Pancreas (tissue), 10 donors: ENCODE results near the gene ENDOV. TPM values are rescaled to one million over a fixed set of nuclear protein-coding genes. Genes with fewer than 3 reads are reported as not detected.

Experiments
- ATAC-seq, 4 donors: fragments of 200-7000 bp; cut with Tn5 transposase; one replicate each; pipeline versions ENCODE4 v1.8.0 to v1.9.1; 2020; ENCODE audit warnings: mild to moderate bottlenecking in 4 of 4, moderate library complexity in 4 of 4
- DNase-seq, 6 donors: peaks; one replicate each; pipeline ENCODE4 v3.0.0-alpha.2; 2020
- FAIRE-seq: peaks from 2 replicates; lab custom pipeline; 2012; peaks lifted over from hg19 to GRCh38; lab: Jason Lieb, UNC
- H3K27ac ChIP-seq, 4 donors: fragments of 200-600 bp; sonication (generic); 1 replicate in 3 of 4; 2 replicates in 1 of 4; pipeline versions ENCODE4 v1.5.0 to v1.8.0; 2020
- H3K27me3 ChIP-seq, 4 donors: fragments of 200-600 bp; one replicate each; pipeline ENCODE4 v1.8.0; 2021
- H3K36me3 ChIP-seq, 3 donors: fragments of 200-600 bp; sonication (generic) in 1 of 3; one replicate each; pipeline versions ENCODE4 v1.5.0 to v1.8.0; 2020 to 2021
- H3K4me1 ChIP-seq, 3 donors: fragments of 200-600 bp; one replicate each; pipeline ENCODE4 v1.8.0; 2021
- H3K4me3 ChIP-seq, 4 donors: fragments of 200-600 bp; sonication (generic) in 2 of 4; one replicate each; pipeline versions ENCODE4 v1.5.0 to v1.8.0; 2020 to 2021
- H3K9me3 ChIP-seq, 4 donors: fragments of 200-600 bp; one replicate each; pipeline ENCODE4 v1.8.0; 2021
- CTCF ChIP-seq, 4 donors: fragments of 200-600 bp; sonication (generic) in 3 of 4; IDR thresholded peaks; one replicate each; pipeline versions ENCODE4 v1.5.0 to v1.8.0; 2021; ENCODE audit warnings: antibody characterized with exemption in 4 of 4
- WGBS, 2 donors: extraction: QIAGEN DNeasy Blood & Tissue Kit; methylation state at CpG; one replicate each; pipeline ENCODE4 v1.1.7; 2013; 5-methylcytosine and 5-hydroxymethylcytosine counted together
- intact Hi-C, 3 donors: fragments of 100-400 bp; cut with DNase I; formaldehyde crosslinking; loops; one replicate each; pipeline versions ENCODE4 v1.11.1 to v1.14.2; 2022
- polyA plus RNA-seq, 2 donors: library from polyadenylated mRNA; stranded (reverse); fragments of 200-250 nt; gene quantifications; one replicate each; pipeline ENCODE4 v1.2.3, GENCODE V29; 2013
- total RNA-seq, 6 donors: library from RNA; stranded (reverse); fragmentation: NEBNext Ultra II Directional in 4 of 6; extraction: Animal tissue kit (Norgen Biotek cat#: 25700) in 4 of 6; gene quantifications; one replicate each; pipeline versions ENCODE4 v1.2.1 to v1.2.4, GENCODE V29; 2021 to 2023
- donor health status: healthy with polysubstance abuse.
- donor health status: DM: no; HTN: no; CAD: no; lungs with moderate emphysema.
- donor health status: DM: no; HTN: no; CAD: no.
- donor health status: control.
- donor health status: control.
- donor health status: Bipolar disorder and iron deficiency.
- donor health status: DM: yes; HTN: yes; CAD: no.
- donor health status: DM: no; HTN: no; CAD: no.
- donor health status: DM: no; HTN: no; CAD: no.
- donor health status: DM: yes; HTN: yes; CAD: no.

ENDOV gene
- total and polyA plus RNA-seq, 8 donors = 8.7 to 20.4 (median 12.9) TPM

- peak in 1 of 4 donors; percentile 27 for ATAC-seq
- no peak for DNase-seq
These were observed 59.4 kb downstream of the ENDOV start for GRCh38 chr17:80474231-80474960.

DNA sequence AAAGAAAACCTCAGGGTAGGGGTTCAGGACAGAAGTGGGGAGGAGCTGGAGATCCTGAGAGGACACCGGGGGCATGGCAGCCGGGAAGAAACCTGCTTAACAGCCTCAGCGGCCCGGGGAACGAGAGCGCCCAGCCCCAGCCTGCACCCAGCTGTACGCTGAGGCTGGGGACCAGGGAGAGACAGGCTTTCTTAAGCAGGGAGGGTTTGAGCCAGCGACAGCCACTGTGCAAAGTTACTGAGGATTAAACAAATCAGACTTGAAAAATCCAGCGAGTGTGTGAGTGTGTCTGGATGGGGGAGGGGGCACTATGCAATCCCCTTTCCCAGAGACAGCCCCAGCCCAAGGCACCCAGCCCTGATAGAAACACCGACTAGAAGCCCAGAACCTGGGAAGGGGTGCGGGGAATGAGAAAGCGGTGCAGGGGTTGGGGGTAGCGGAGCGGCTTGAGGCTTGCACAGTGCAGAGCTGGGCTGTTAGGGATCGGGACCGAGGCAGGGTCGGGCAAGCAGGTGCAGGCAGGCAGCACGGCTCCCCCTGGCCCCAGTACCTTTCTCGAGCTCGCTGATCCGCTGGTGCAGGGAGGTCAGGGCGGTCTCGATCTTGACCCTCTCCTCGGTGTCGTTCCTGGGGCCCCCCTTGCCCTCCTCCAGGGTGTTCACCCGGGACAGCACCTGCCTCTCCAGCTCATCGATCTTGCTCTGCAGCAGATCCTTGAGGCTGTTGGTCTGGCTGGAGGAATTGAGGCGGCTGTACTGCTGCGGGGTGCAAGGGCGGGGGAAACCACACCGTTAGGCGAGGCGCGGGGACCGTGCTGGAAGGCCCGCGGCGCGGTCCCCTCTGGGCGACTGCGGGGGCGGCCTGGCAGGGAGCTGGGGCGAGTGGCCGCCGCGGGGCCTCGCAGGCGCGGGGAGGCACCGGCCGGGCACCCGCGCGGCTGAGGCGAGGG, 60.3 kb downstream of the ENDOV start:
- Histone ChIP-seq H3K36me3 (no peaks in the 10 kb centered on the region), H3K9me3 (no peaks in the 10 kb centered on the region), H3K4me1 (peaks cover 5 to 23% (median 12%) of the 10 kb centered on the region in 3 donors), H3K27me3 (peaks cover 0 to 43% (median 10%) of the 10 kb centered on the region in 4 donors), H3K27ac (no peak overlapping the region), H3K4me3 (peak overlapping the region in 2 of 4 donors; percentile 21 to 40)
- TF ChIP-seq CTCF (IDR thresholded peaks at IDR 0.05) = no peak
- peak in 1 of 4 donors; percentile 11 for ATAC-seq
- WGBS, 2 donors = 5% methylated on average over 55 of the region's 55 CpGs
- FAIRE-seq = no peak
- DNase-seq = peak in 2 of 6 donors; percentile 17 to 76
- intact Hi-C loops = no loop called here

More at GRCh38 chr17:80474231-80474960, 59.4 kb downstream of the ENDOV start:
- no peak overlapping the region for H3K27ac ChIP-seq
- 29 to 30% methylated on average over 16 of the region's 16 CpGs for WGBS, 2 donors
- intact Hi-C loops = no loop called here
- H3K27me3 ChIP-seq = peaks cover 0 to 38% (median 10%) of the 10 kb centered on the region in 4 donors
- H3K9me3 ChIP-seq = no peaks in the 10 kb centered on the region
- no peak for TF ChIP-seq CTCF (IDR thresholded peaks at IDR 0.05)
- no peak overlapping the region for H3K4me3 ChIP-seq
- H3K4me1 ChIP-seq = peaks cover 5 to 23% (median 12%) of the 10 kb centered on the region in 3 donors
- no peak for FAIRE-seq
- H3K36me3 ChIP-seq = no peaks in the 10 kb centered on the region

GRCh38 chr17:80475910-80476876, 61.2 kb downstream of the ENDOV start, which contains the start of gene NPTX1:
NPTX1 (minus strand) TSS chr17:80476607; CDS start chr17:80476446, 161 bp downstream.
- H3K27me3 ChIP-seq = peaks cover 0 to 43% (median 10%) of the 10 kb centered on the region in 4 donors
- peak in 2 of 6 donors; percentile 71 to 76 for DNase-seq

More at GRCh38 chr17:80475910-80476876, 61.2 kb downstream of the ENDOV start, which contains the start of gene NPTX1:
- H3K27ac ChIP-seq = no peak within 1 kb of the TSS
- intact Hi-C loops = no loop called here
- no peaks in the 10 kb centered on the region for H3K36me3 ChIP-seq
- peak within 1 kb of the TSS in 2 of 4 donors; percentile 21 to 40 for H3K4me3 ChIP-seq
- FAIRE-seq (no peak), ATAC-seq (peak; percentile 34 to 79 (median 70))
- WGBS, 2 donors = 1% methylated on average over 102 to 136 of the region's 136 CpGs
- H3K9me3 ChIP-seq = no peaks in the 10 kb centered on the region
- H3K4me1 ChIP-seq = peaks cover 5 to 23% (median 12%) of the 10 kb centered on the region in 3 donors
- TF ChIP-seq CTCF (IDR thresholded peaks at IDR 0.05) = no peak
